HG03432 (cell line): ENCODE results near the gene SLC25A22.
A peak's percentile ranks its signal among the peaks of the same experiment; 100 is the strongest.

ENCODE experiments used
- ATAC-seq: cut with Tn5 transposase; IDR thresholded peaks from one replicate; pipeline ENCODE4 v1.9.1; 2021; ENCODE audit warnings: mild to moderate bottlenecking, moderate library complexity; ENCODE audit not compliant: unreplicated experiment

Gene SLC25A22

GRCh38 chr11:834371-835316 is 36.6 kb upstream of the SLC25A22 start:
- no peak for ATAC-seq

GRCh38 chr11:833849-834311 is 35.8 kb upstream of the SLC25A22 start:
- no peak for ATAC-seq

GRCh38 chr11:833114-833791 is 35.2 kb upstream of the SLC25A22 start:
- peak; percentile 27 for ATAC-seq

- ATAC-seq: peak; percentile 42
Observed at GRCh38 chr11:832529-833113, 34.5 kb upstream of the SLC25A22 start, which contains the start of gene CD151. CD151 (plus strand) TSS chr11:832952; CDS start chr11:836070, 3,118 bp downstream.

GRCh38 chr11:831961-832528 is 34.0 kb upstream of the SLC25A22 start:
- ATAC-seq: no peak

GRCh38 chr11:831118-831864 is 33.2 kb upstream of the SLC25A22 start:
- no peak for ATAC-seq

GRCh38 chr11:830295-831117 is 32.4 kb upstream of the SLC25A22 start:
- peak; percentile 33 for ATAC-seq

GRCh38 chr11:829847-830294 is 31.8 kb upstream of the SLC25A22 start:
- no peak for ATAC-seq

GRCh38 chr11:829176-829846 is 31.2 kb upstream of the SLC25A22 start:
- ATAC-seq: no peak

GRCh38 chr11:828506-829175 is 30.6 kb upstream of the SLC25A22 start:
- no peak for ATAC-seq

GRCh38 chr11:827897-828192 is 29.8 kb upstream of the SLC25A22 start, which contains the start of gene CRACR2B:
CRACR2B (plus strand) TSS chr11:827919; CDS start chr11:828608, 689 bp downstream.
- peak; percentile 11 for ATAC-seq

- ATAC-seq: peak; percentile 26
Observed at GRCh38 chr11:827146-827896, 29.2 kb upstream of the SLC25A22 start.

GRCh38 chr11:826836-827145 is 28.7 kb upstream of the SLC25A22 start:
- ATAC-seq: no peak

- ATAC-seq: no peak
Observed at GRCh38 chr11:826227-826621, 28.1 kb upstream of the SLC25A22 start.

- no peak for ATAC-seq
Observed at GRCh38 chr11:825366-826226, 27.5 kb upstream of the SLC25A22 start.

GRCh38 chr11:824942-825341 is 26.9 kb upstream of the SLC25A22 start:
- no peak for ATAC-seq

GRCh38 chr11:824292-824880 is 26.3 kb upstream of the SLC25A22 start:
- ATAC-seq: no peak
